Mesenchymal stem cell (in vitro differentiated cells and primary cell): ENCODE data around the gene GPATCH2.

Experiments
- DNase-seq: peaks from one replicate; pipeline ENCODE4 v3.0.0-alpha.2; 2013
- H2AFZ ChIP-seq: one replicate; pipeline ENCODE4 v1.6.1; 2013; ENCODE audit warnings: low read depth, mild to moderate bottlenecking, control low read depth, inconsistent platforms, low read length, moderate library complexity
- H2AK5ac ChIP-seq: 2 replicates; pipeline ENCODE4 v1.6.1; 2013; ENCODE audit warnings: low read length, moderate library complexity, mild to moderate bottlenecking, inconsistent platforms; ENCODE audit not compliant: severe bottlenecking
- H2BK120ac ChIP-seq: one replicate; pipeline ENCODE4 v1.6.1; 2013; ENCODE audit warnings: low read depth, mild to moderate bottlenecking, inconsistent platforms, low read length, moderate library complexity
- H2BK12ac ChIP-seq, 2 experiments: one replicate each; pipeline ENCODE4 v1.6.1; 2013; ENCODE audit warnings: inconsistent platforms in 2 of 2, low read length in 2 of 2, mild to moderate bottlenecking in 2 of 2, moderate library complexity in 2 of 2, control low read depth in 1 of 2
- H2BK15ac ChIP-seq: one replicate; pipeline ENCODE4 v1.6.1; 2013; ENCODE audit warnings: mild to moderate bottlenecking, low read depth, inconsistent platforms; ENCODE audit not compliant: poor library complexity, severe bottlenecking
- H2BK5ac ChIP-seq: 2 replicates; pipeline ENCODE4 v1.6.1; 2013; ENCODE audit warnings: low read depth, mild to moderate bottlenecking, low read length, control low read depth, inconsistent platforms; ENCODE audit not compliant: poor library complexity, severe bottlenecking
- H3K14ac ChIP-seq, 2 experiments: one replicate each; pipeline ENCODE4 v1.6.1; 2013; ENCODE audit warnings: inconsistent platforms in 2 of 2, low read length in 2 of 2, control low read depth in 1 of 2, mild to moderate bottlenecking in 1 of 2, moderate library complexity in 1 of 2
- H3K18ac ChIP-seq, 2 experiments: one replicate each; pipeline ENCODE4 v1.6.1; 2013; ENCODE audit warnings: inconsistent platforms in 2 of 2, low read length in 2 of 2, control low read depth in 1 of 2, low read depth in 1 of 2, mild to moderate bottlenecking in 1 of 2
- H3K23ac ChIP-seq, 2 experiments: one replicate each; pipeline ENCODE4 v1.6.1; 2013; ENCODE audit warnings: inconsistent platforms in 2 of 2, low read length in 2 of 2, mild to moderate bottlenecking in 2 of 2, moderate library complexity in 2 of 2, control low read depth in 1 of 2
- H3K27ac ChIP-seq: 2 replicates; pipeline ENCODE4 v1.5.1; 2013; ENCODE audit warnings: mild to moderate bottlenecking, moderate library complexity, low read length, control low read depth, inconsistent platforms; ENCODE audit not compliant: poor library complexity, severe bottlenecking
- H3K27me3 ChIP-seq, 2 experiments: 2 replicates each; pipeline versions ENCODE4 v1.6.1 to v1.7.0; 2013; ENCODE audit warnings: low read length in 2 of 2, mild to moderate bottlenecking in 2 of 2, moderate library complexity in 2 of 2, control low read depth in 1 of 2, inconsistent platforms in 1 of 2; ENCODE audit not compliant: control insufficient read depth in 1 of 2, insufficient read depth in 1 of 2
- H3K36me3 ChIP-seq, 2 experiments: 2 replicates each; pipeline versions ENCODE4 v1.6.1 to v1.7.0; 2013; ENCODE audit warnings: low read length in 2 of 2, control low read depth in 1 of 2, inconsistent platforms in 1 of 2, low read depth in 1 of 2, mild to moderate bottlenecking in 1 of 2; ENCODE audit not compliant: insufficient read depth in 2 of 2, control insufficient read depth in 1 of 2
- H3K4ac ChIP-seq, 2 experiments: one replicate each; pipeline ENCODE4 v1.6.1; 2013; ENCODE audit warnings: inconsistent platforms in 2 of 2, low read length in 2 of 2, mild to moderate bottlenecking in 2 of 2, moderate library complexity in 2 of 2, control low read depth in 1 of 2, low read depth in 1 of 2
- H3K4me1 ChIP-seq: 2 replicates; pipeline ENCODE4 v1.6.1; 2013; ENCODE audit warnings: low read depth, low read length, control low read depth; ENCODE audit not compliant: control insufficient read depth, insufficient read depth
- H3K4me2 ChIP-seq: 2 replicates; pipeline ENCODE4 v1.6.1; 2013; ENCODE audit warnings: low read length, mild to moderate bottlenecking, inconsistent platforms; ENCODE audit not compliant: poor library complexity, severe bottlenecking
- H3K4me3 ChIP-seq, 2 experiments: 2 replicates each; pipeline versions ENCODE4 v1.5.1 to v1.7.0; 2013; ENCODE audit warnings: low read length in 2 of 2, mild to moderate bottlenecking in 2 of 2, control low read depth in 1 of 2, low read depth in 1 of 2; ENCODE audit not compliant: insufficient read depth in 1 of 2
- H3K79me1 ChIP-seq: replicated peaks from 2 replicates; pipeline ENCODE4 v1.6.1; 2013; ENCODE audit warnings: mild to moderate bottlenecking, control low read depth, low read length, inconsistent platforms; ENCODE audit not compliant: poor library complexity, severe bottlenecking
- H3K9ac ChIP-seq: 2 replicates; pipeline ENCODE4 v1.7.0; 2013; ENCODE audit warnings: mild to moderate bottlenecking, low read length, moderate library complexity
- H3K9me3 ChIP-seq: 2 replicates; pipeline ENCODE4 v1.7.0; 2013; ENCODE audit warnings: mild to moderate bottlenecking, low read length; ENCODE audit not compliant: control insufficient read depth
- H4K8ac ChIP-seq: one replicate; pipeline ENCODE4 v1.6.1; 2013; ENCODE audit warnings: inconsistent platforms, mild to moderate bottlenecking, low read length, moderate library complexity
- H4K91ac ChIP-seq: one replicate; pipeline ENCODE4 v1.6.1; 2013; ENCODE audit warnings: mild to moderate bottlenecking, low read length, inconsistent platforms
- WGBS: methylation state at CpG from one replicate; pipeline ENCODE4 v1.1.7; 2013; ENCODE audit warnings: mixed read lengths; 5-methylcytosine and 5-hydroxymethylcytosine counted together

GPATCH2 gene

DNA sequence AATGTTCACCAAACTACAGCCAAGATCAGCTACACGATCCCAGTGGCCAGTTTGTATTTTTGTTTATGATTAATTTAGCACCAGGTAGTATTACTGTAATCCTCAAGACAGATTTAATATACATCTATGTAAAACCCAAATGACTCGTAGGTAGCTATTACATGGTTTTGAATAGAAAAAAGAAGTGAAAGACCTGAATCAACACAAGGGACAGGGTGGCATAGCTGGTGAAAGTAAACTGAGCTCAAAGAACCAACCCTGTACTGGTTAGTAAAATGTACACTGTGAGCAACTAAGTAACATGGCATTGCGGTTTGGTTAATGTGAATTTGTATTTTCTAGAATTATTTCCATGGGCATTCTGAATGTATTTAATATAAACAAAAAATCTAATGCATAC is 8.8 kb downstream of the GPATCH2 start:
- Histone ChIP-seq H2BK5ac (no peak overlapping the region), H3K4me3 (no peak overlapping the region), H3K9ac (no peak overlapping the region), H4K8ac (no peak overlapping the region), H2AFZ (no peak overlapping the region), H3K27me3 (no peaks in the 10 kb centered on the region), H2BK15ac (no peak overlapping the region), H2AK5ac (no peak overlapping the region), H3K36me3 (peaks cover 4 to 31% of the 10 kb centered on the region in 2 experiments), H3K4me2 (no peak overlapping the region), H3K18ac (no peak overlapping the region), H3K4ac (no peak overlapping the region), H3K14ac (no peak overlapping the region), H3K23ac (no peak overlapping the region), H3K9me3 (no peaks in the 10 kb centered on the region), H3K4me1 (no peaks in the 10 kb centered on the region), H3K27ac (no peak overlapping the region), H3K79me1 (peaks cover 15% of the 10 kb centered on the region), H2BK120ac (no peak overlapping the region), H2BK12ac (no peak overlapping the region), H4K91ac (no peak overlapping the region)
- 100% methylated on average over 1 of the region's 3 CpGs for WGBS
- DNase-seq, result no peak

DNA sequence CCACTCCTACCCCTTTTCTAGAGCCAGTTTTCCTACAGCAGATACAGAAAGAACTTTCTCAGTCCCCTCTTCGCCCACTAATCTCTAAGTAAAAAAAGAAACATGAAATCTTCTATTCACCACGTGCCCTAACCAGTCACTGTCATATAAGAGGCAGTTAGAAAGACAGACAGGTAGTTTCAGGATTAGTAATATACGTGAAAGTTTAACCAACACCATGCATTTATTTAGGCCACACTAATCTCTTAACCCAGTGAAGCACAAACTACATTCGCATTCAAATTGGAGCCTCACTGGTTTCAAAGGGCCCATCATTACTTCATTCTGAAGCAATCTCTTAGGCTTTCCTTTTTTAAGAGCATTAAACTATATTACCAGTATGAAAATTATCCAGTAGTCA is 10.1 kb downstream of the GPATCH2 start:
- no peak overlapping the region for H2BK5ac ChIP-seq
- no peak overlapping the region for H2BK15ac ChIP-seq
- no peak overlapping the region for H3K4ac ChIP-seq
- H3K27me3 ChIP-seq, result no peaks in the 10 kb centered on the region
- WGBS, result 84% methylated on average over 4 of the region's 4 CpGs
- H4K91ac ChIP-seq, result no peak overlapping the region
- H2BK120ac ChIP-seq, result no peak overlapping the region
- no peak overlapping the region for H4K8ac ChIP-seq
- no peaks in the 10 kb centered on the region for H3K9me3 ChIP-seq
- H2BK12ac ChIP-seq, result no peak overlapping the region
- H3K18ac ChIP-seq, result no peak overlapping the region
- H3K4me3 ChIP-seq, result no peak overlapping the region
- no peak overlapping the region for H2AK5ac ChIP-seq
- no peak overlapping the region for H3K9ac ChIP-seq
- no peak overlapping the region for H3K23ac ChIP-seq
- DNase-seq, result no peak
- peaks cover 16% of the 10 kb centered on the region for H3K79me1 ChIP-seq
- H2AFZ ChIP-seq, result no peak overlapping the region
- H3K4me1 ChIP-seq, result no peaks in the 10 kb centered on the region
- H3K14ac ChIP-seq, result no peak overlapping the region
- H3K27ac ChIP-seq, result no peak overlapping the region
- no peak overlapping the region for H3K4me2 ChIP-seq
- H3K36me3 ChIP-seq, result peaks cover 4 to 39% of the 10 kb centered on the region in 2 experiments

DNA sequence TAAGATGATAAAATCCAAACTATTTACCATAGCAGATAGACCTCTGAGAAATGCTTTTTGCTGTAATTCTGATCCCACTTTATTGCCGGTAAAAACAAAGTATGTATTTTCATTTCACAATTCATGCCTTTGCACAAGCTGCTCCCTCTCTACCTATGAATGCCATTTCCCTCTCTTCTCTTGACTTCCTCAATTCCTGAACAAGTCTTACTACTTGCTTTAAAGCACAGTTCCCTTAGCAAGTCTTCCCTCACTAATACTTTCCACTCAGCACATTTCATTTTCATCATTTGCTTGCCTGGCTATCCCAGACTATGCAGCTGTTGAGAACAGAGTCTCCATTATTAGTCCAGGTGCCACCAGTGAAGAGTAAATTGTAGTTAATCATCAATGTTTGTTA is 13.8 kb downstream of the GPATCH2 start:
- Histone ChIP-seq H2AK5ac (no peak overlapping the region), H3K9ac (no peak overlapping the region), H3K36me3 (peaks cover 4 to 45% of the 10 kb centered on the region in 2 experiments), H3K4ac (no peak overlapping the region), H2BK5ac (no peak overlapping the region), H2BK12ac (no peak overlapping the region), H4K91ac (no peak overlapping the region), H3K14ac (no peak overlapping the region), H3K79me1 (peaks cover 15% of the 10 kb centered on the region), H3K27me3 (no peaks in the 10 kb centered on the region), H3K23ac (no peak overlapping the region), H3K4me1 (no peaks in the 10 kb centered on the region), H2BK120ac (no peak overlapping the region), H3K4me3 (no peak overlapping the region), H2AFZ (no peak overlapping the region), H3K27ac (no peak overlapping the region), H3K4me2 (no peak overlapping the region), H3K9me3 (no peaks in the 10 kb centered on the region), H3K18ac (no peak overlapping the region), H4K8ac (no peak overlapping the region), H2BK15ac (no peak overlapping the region)
- 92% methylated on average over 1 of the region's 1 CpG for WGBS
- peak; percentile 8 for DNase-seq

DNA sequence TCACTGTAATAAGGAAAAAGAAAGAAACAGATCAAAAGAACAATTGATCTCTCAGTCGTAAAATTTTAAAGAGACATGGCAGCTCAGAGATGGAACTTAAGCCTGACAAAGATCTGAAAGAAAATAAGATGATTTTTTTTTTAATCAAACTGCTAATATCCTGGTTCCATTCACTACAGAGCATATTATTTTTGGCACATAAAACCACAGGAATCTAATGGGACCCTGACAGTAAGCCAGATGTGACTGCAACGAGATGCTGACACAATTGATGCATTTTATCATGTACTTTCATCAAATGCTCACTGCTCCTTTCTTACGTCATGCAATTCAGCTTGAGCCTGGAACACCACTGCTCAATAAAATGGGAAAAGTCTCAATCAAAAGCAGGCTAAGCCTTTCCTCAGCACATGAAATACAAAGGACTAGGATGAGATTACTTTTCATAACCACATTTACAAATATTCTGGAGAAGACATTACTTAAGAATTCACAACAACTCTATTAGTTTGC is 16.6 kb downstream of the GPATCH2 start:
- Histone ChIP-seq H4K8ac (no peak overlapping the region), H3K27me3 (no peaks in the 10 kb centered on the region), H3K4ac (no peak overlapping the region), H3K4me3 (no peak overlapping the region), H3K9me3 (no peaks in the 10 kb centered on the region), H2BK12ac (no peak overlapping the region), H3K4me1 (no peaks in the 10 kb centered on the region), H3K36me3 (peaks cover 2 to 57% of the 10 kb centered on the region in 2 experiments), H2AFZ (no peak overlapping the region), H2BK15ac (no peak overlapping the region), H4K91ac (no peak overlapping the region), H3K4me2 (no peak overlapping the region), H3K9ac (no peak overlapping the region), H3K79me1 (peaks cover 15% of the 10 kb centered on the region), H3K23ac (no peak overlapping the region), H2AK5ac (no peak overlapping the region), H3K27ac (no peak overlapping the region), H3K18ac (no peak overlapping the region), H2BK120ac (no peak overlapping the region), H3K14ac (no peak overlapping the region), H2BK5ac (no peak overlapping the region)
- 87% methylated on average over 3 of the region's 3 CpGs for WGBS
- no peak for DNase-seq
